ENCODE results near the gene COL6A2. TPM values are rescaled to one million over a fixed set of nuclear protein-coding genes. Genes with fewer than 3 reads are reported as not detected.

Gene COL6A2
- total RNA-seq, 1 experiment from 2014 or later: 22.0 TPM

GRCh38 chr21:46098303-46099141, 610 bp downstream of the COL6A2 start:
- POLR2A ChIA-PET (ENCODE audit: unreplicated experiment): no interaction called here

GRCh38 chr21:46099476-46099875, 1.6 kb downstream of the COL6A2 start:
- H3K9me2 ChIP-seq (ENCODE audit: insufficient read depth): no peaks in the 10 kb centered on the region
- BruUV-seq (replicated peaks): TSS peak; percentile 31
- ChIA-PET POLR2A (ENCODE audit: unreplicated experiment) (no interaction called here), CTCF (no interaction called here)
- H3K4me3 ChIP-seq: no peak overlapping the region; the same call in 1 of the 2 replicates
- no peak for DNase-seq
- H3K4me2 ChIP-seq: peak overlapping the region; percentile 46
- H3K4me1 ChIP-seq (replicated peaks; ENCODE audit: insufficient read depth): no peaks in the 10 kb centered on the region; the same call in 1 of the 2 replicates
- no peak overlapping the region for H3K27ac ChIP-seq
- no peaks in the 10 kb centered on the region for H4K20me1 ChIP-seq (ENCODE audit: insufficient read depth)
- H3K79me2 ChIP-seq (ENCODE audit: low read depth): peaks cover 20% of the 10 kb centered on the region; the same call in 1 of the 2 replicates
- H3K27me3 ChIP-seq (ENCODE audit: insufficient read depth, low read depth): no peaks in the 10 kb centered on the region
- H3K9me3 ChIP-seq (ENCODE audit: insufficient read depth, low read depth): peaks cover 5% of the 10 kb centered on the region
- TF ChIP-seq EZH2 (IDR thresholded peaks at IDR 0.05; ENCODE audit: low read depth): no peak
- TF ChIP-seq CTCF (conservative IDR thresholded peaks at IDR 0.05): no peak
- intact Hi-C loops (cut with micrococcal nuclease; ENCODE audit: unreplicated experiment): loop anchor here (5.0 kb wide), 1 partner anchor 127 kb away; no protein-coding TSS in a partner anchor
- no peak overlapping the region for H2AFZ ChIP-seq
- H3K36me3 ChIP-seq (ENCODE audit: low read depth): no peaks in the 10 kb centered on the region
- H3F3A ChIP-seq (ENCODE audit: insufficient read depth, low read depth): no peaks in the 10 kb centered on the region

More at GRCh38 chr21:46098303-46099141, 610 bp downstream of the COL6A2 start:
- no peaks in the 10 kb centered on the region for H4K20me1 ChIP-seq (ENCODE audit: insufficient read depth)
- BruUV-seq (replicated peaks): no TSS peak
- peak overlapping the region; percentile 56; the same call in 1 of the 2 replicates for H3K4me3 ChIP-seq
- H3F3A ChIP-seq (ENCODE audit: insufficient read depth, low read depth): no peaks in the 10 kb centered on the region
- DNase-seq: no peak
- intact Hi-C loops (cut with micrococcal nuclease; ENCODE audit: unreplicated experiment): loop anchor here (5.0 kb wide), 1 partner anchor 126 kb away; no protein-coding TSS in a partner anchor
- TF ChIP-seq EZH2 (IDR thresholded peaks at IDR 0.05; ENCODE audit: low read depth) (no peak), CTCF (conservative IDR thresholded peaks at IDR 0.05) (no peak)
- no peak overlapping the region for H3K27ac ChIP-seq
- peaks cover 5% of the 10 kb centered on the region for H3K9me3 ChIP-seq (ENCODE audit: insufficient read depth, low read depth)
- no peaks in the 10 kb centered on the region for H3K36me3 ChIP-seq (ENCODE audit: low read depth)
- CTCF ChIA-PET: no interaction called here
- H3K4me1 ChIP-seq (replicated peaks; ENCODE audit: insufficient read depth): no peaks in the 10 kb centered on the region; the same call in 1 of the 2 replicates
- no peaks in the 10 kb centered on the region for H3K27me3 ChIP-seq (ENCODE audit: insufficient read depth, low read depth)
- no peak overlapping the region for H2AFZ ChIP-seq
- H3K9me2 ChIP-seq (ENCODE audit: insufficient read depth): no peaks in the 10 kb centered on the region
- H3K4me2 ChIP-seq: peak overlapping the region; percentile 58
- peaks cover 15% of the 10 kb centered on the region; the same call in 1 of the 2 replicates for H3K79me2 ChIP-seq (ENCODE audit: low read depth)

GRCh38 chr21:46100020-46100419, 2.1 kb downstream of the COL6A2 start:
- no peaks in the 10 kb centered on the region for H3K36me3 ChIP-seq (ENCODE audit: low read depth)
- no peak overlapping the region for H2AFZ ChIP-seq
- H3K4me1 ChIP-seq (replicated peaks; ENCODE audit: insufficient read depth): no peaks in the 10 kb centered on the region; the same call in 1 of the 2 replicates
- no peak overlapping the region for H3K4me3 ChIP-seq
- intact Hi-C loops (cut with micrococcal nuclease; ENCODE audit: unreplicated experiment): no loop called here
- no peaks in the 10 kb centered on the region for H3F3A ChIP-seq (ENCODE audit: insufficient read depth, low read depth)
- BruUV-seq (replicated peaks): no TSS peak
- peaks cover 5% of the 10 kb centered on the region for H3K9me3 ChIP-seq (ENCODE audit: insufficient read depth, low read depth)
- no peak for DNase-seq
- H3K9me2 ChIP-seq (ENCODE audit: insufficient read depth): no peaks in the 10 kb centered on the region
- peaks cover 20% of the 10 kb centered on the region; the same call in 1 of the 2 replicates for H3K79me2 ChIP-seq (ENCODE audit: low read depth)
- TF ChIP-seq EZH2 (IDR thresholded peaks at IDR 0.05; ENCODE audit: low read depth) (no peak), CTCF (conservative IDR thresholded peaks at IDR 0.05) (no peak)
- no peak overlapping the region; the same call in 1 of the 2 replicates for H3K4me2 ChIP-seq
- H3K27ac ChIP-seq: no peak overlapping the region
- H3K27me3 ChIP-seq (ENCODE audit: insufficient read depth, low read depth): no peaks in the 10 kb centered on the region
- ChIA-PET POLR2A (ENCODE audit: unreplicated experiment) (no interaction called here), CTCF (no interaction called here)
- H4K20me1 ChIP-seq (ENCODE audit: insufficient read depth): no peaks in the 10 kb centered on the region
